HG02884 (cell line): ENCODE data around the gene TMEM8B.

Experiments used
- ATAC-seq: cut with Tn5 transposase; IDR thresholded peaks from one replicate; pipeline ENCODE4 v1.9.1; 2021; ENCODE audit warnings: mild to moderate bottlenecking, moderate library complexity; ENCODE audit not compliant: unreplicated experiment

The TMEM8B gene

GRCh38 chr9:35839926-35840325, 10.9 kb downstream of the TMEM8B start:
- ATAC-seq, result no peak

- ATAC-seq, result no peak
Measured at GRCh38 chr9:35840881-35841644, 12.0 kb downstream of the TMEM8B start.

GRCh38 chr9:35841645-35841900, 12.5 kb downstream of the TMEM8B start:
- ATAC-seq, result no peak

GRCh38 chr9:35842020-35842745, 13.2 kb downstream of the TMEM8B start:
- no peak for ATAC-seq

GRCh38 chr9:35842795-35843194, 13.8 kb downstream of the TMEM8B start:
- no peak for ATAC-seq

- no peak for ATAC-seq
Measured at GRCh38 chr9:35844628-35845270, 15.7 kb downstream of the TMEM8B start.

GRCh38 chr9:35845824-35846771, 17.1 kb downstream of the TMEM8B start:
- no peak for ATAC-seq

- peak; percentile 86 for ATAC-seq
Measured at GRCh38 chr9:35847792-35848572, 19.0 kb downstream of the TMEM8B start.

- no peak for ATAC-seq
Measured at GRCh38 chr9:35852267-35852815, 23.3 kb downstream of the TMEM8B start.

- no peak for ATAC-seq
Measured at GRCh38 chr9:35852876-35853865, 24.1 kb downstream of the TMEM8B start.

GRCh38 chr9:35854091-35854762, 25.2 kb downstream of the TMEM8B start:
- ATAC-seq, result no peak

- no peak for ATAC-seq
Measured at GRCh38 chr9:35856206-35856605, 27.2 kb downstream of the TMEM8B start.

- no peak for ATAC-seq
Measured at GRCh38 chr9:35856882-35857281, 27.9 kb downstream of the TMEM8B start.

- no peak for ATAC-seq
Measured at GRCh38 chr9:35858458-35858857, 29.4 kb downstream of the TMEM8B start.

- no peak for ATAC-seq
Measured at GRCh38 chr9:35859310-35859989, 30.4 kb downstream of the TMEM8B start.

- ATAC-seq, result no peak
Measured at GRCh38 chr9:35859990-35860339, 30.9 kb downstream of the TMEM8B start.

- ATAC-seq, result no peak
Measured at GRCh38 chr9:35861161-35861897, 32.3 kb downstream of the TMEM8B start.
